ENCODE data around the gene REPS1.
"Not testable (repeated sequence)": the region's sequence is repeated elsewhere in the genome, so short reads cannot be mapped to it uniquely, and the experiment has no call there.

REPS1 gene

DNA sequence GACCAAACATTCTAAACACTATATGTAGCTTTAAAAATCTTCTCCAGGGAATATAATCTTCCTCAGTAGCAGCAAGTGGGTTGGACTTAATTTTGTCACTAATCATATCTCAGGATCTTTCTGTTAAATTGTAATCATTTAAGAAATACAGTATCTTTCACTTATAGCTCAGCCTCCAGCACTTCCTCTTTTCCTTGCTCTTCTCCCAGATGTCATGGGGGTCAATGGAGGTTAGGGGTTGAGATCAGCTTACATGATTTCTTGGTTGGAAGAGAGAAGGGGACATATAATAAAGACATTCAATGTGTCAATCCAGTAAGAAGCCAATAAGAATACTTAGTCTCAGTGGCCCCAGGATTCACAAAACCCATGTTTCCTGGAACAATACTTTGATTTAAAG, 15.7 kb upstream of the REPS1 start:
- no peak for DNase-seq

GRCh38 chr6:138999949-139000725, 12.1 kb upstream of the REPS1 start:
- DNase-seq, result no peak

- no peak for DNase-seq
Observed at GRCh38 chr6:138997136-138997535, 9.1 kb upstream of the REPS1 start.

DNA sequence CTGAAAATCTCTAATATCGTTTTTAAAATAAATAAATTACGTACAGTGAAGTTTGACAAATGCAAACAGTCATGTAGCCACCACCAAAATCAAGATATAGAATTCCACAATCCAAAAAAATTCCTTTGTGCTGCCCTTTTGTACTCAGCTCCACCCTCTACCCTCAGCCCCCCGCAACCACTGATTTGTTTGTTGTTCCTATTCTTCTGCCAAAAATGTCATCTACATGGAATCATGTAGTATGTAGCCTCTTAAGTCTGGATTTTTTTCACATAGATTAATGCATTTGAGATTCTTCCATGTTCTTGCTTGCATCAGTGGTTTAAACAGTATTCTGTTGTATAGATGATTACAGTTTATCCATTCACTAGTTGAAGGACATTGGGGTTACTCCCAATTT, 8.5 kb upstream of the REPS1 start:
- no peak for DNase-seq

GRCh38 chr6:138993410-138993809, 5.4 kb upstream of the REPS1 start:
- DNase-seq, result not testable (repeated sequence)

- not testable (repeated sequence) for DNase-seq
Observed at GRCh38 chr6:138992965-138993364, 4.9 kb upstream of the REPS1 start.

GRCh38 chr6:138991206-138991605, 3.2 kb upstream of the REPS1 start:
- DNase-seq, result no peak

DNA sequence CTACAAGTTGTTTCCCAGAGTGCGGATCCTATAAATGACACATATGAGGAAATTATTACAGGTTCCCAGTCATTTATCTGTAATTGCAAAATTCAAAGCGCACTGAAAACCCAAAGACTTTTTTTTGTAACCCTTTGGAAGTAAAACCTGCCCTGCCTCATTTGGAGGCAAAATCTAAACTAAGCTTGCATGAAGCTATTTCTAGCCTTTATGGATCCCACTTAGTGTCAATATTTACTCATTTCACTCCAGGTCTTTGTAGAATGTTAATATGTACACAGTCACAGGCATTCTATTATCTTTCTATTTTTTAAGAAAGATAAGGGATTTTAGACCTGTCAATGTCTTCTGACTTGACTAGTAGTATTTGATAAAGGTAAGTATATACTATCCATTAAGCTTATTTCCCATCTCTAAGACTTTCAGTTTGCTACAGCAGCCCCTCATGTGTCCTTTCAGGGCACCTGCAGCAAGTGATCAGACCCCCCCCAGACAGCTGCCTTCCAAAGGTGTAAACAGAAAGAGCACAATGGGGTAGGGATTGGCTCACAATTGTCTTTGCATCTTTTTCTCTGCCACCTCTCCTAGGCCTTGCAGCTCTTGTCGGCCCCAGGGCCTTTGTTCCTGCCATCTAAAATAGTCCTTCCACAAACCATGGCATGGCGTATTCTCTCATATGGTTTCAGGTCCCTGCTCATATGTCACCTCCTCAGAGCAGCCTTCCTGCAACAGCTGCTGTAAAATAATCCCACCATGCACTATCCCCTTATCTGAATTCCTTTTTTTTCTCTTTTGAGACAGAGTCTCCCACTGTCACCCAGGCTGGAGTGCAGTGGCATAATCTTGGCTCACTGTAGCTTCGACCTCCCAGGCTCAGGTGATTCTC, 1.3 kb upstream of the REPS1 start:
- no peak for DNase-seq

GRCh38 chr6:138988469-138988834, 399 bp upstream of the REPS1 start:
- no peak for DNase-seq

GRCh38 chr6:138987080-138987642, 892 bp downstream of the REPS1 start:
- DNase-seq, result no peak

DNA sequence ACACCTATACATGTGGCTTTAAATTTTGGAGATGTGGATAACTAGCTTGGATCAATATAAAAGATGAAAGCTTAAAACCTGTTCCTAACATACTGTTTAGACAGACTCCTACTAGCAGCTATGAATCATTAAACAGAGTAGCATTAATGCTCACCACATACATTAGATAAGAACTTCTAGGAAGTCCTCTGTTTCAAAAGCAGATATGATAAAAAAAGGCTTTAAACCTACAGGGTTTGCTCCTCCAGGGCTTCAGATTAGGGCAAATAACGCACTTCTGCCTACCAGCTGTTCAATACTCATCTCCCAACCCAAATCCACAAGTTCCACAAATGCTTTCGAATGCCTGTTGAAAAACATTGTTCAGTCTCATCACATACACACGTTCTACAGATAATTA, 1.5 kb downstream of the REPS1 start:
- DNase-seq, result no peak

DNA sequence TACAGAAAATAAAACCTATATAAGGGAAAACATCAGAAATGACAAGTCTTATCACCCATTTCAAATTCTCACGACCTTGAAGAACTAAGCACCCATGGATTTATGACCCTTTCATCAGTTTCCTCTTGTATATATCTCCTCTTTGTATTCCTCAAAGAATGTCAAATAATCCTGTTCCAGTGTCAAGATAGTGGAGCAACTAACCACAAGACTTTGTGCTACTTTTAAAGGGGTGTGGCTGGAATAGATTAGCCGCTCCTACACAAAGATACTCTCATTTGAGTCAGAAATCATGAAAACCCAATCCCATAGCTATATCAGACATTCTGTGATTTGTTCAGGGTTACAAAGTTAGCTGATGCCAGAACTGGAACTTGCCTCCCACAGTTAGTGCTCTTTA, 6.6 kb downstream of the REPS1 start:
- DNase-seq, result no peak

GRCh38 chr6:138979813-138980668, 8.0 kb downstream of the REPS1 start:
- no peak for DNase-seq

DNA sequence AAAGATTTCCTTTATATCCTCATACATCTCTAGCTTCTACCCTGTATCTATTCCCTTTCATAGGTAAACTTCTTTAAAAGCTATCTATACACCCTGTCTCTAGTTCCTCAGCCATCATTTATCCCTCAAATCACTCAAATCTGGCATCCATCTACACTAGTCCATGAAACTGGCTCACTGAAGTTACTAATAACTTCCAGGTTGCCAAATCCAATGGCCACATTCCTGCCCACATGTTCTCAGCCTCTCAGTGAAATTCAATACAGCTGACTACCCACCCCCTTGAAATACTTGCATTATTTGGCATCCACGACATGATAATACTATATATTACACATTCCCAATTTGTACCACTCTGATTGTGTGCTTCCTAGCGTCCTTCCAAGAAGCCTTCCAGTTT, 8.7 kb downstream of the REPS1 start:
- no peak for DNase-seq

DNA sequence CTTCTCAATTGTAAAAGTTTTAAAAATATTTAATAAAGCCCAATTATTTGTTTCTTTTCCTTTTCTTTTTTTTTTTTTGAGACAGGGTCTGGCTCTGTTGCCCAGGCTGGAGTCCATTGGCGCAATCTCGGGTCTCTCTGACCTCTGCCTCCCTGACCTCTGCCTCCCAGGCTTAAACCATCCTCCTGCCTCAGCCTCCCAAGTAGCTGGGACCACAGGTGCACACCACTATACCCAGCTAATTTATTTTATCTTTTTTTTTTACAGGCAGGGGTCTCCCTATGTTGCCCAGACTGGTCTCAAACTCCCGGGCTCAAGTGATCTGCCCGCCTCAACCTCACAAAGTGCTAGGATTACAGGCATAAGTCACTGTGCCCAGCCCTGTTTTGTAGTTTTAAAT, 9.8 kb downstream of the REPS1 start:
- DNase-seq, result no peak

DNA sequence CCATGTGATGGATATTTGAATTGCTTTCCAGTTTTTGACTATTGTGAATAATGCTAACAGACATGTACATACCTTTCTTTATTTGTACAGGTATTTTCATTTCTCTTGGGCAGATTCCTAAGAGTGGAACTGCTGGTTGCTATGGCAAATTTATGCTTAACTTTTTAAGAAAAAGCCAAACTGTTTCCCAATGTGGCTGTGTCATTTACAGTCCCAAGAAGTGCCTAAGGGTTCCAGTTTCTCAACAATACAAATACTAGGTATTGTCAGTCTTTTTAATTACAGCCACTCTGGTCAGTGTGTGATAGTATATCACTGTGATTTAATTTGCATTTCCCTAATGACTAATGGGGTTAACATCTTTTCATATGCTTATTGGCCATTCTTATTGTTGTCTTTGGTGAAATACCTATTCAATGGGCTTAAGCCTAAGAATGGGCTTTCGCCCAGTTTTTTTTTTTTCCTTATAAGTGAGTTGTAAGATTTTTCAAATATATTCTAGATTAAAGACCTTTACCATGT, 10.3 kb downstream of the REPS1 start:
- DNase-seq, result no peak

- no peak for DNase-seq
Observed at GRCh38 chr6:138977242-138977641, 10.8 kb downstream of the REPS1 start.

DNA sequence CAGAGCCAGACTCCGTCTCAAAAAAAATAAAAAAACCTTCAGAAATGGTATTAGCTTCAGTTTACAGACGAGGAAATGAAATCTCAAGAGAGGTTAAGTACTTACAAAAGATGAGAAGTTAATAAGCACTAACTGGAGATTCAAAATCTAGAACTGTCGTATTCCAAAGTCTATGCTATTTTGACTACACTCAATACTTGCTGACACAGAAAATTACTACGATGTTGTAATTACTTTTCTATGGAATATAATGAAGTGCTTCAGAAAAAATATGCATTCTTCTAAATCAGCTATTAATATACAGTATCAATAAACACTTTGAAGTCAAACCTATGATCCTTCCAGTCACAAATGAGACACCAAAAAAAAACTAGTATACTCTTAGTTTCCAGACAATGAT, 12.2 kb downstream of the REPS1 start:
- no peak for DNase-seq

DNA sequence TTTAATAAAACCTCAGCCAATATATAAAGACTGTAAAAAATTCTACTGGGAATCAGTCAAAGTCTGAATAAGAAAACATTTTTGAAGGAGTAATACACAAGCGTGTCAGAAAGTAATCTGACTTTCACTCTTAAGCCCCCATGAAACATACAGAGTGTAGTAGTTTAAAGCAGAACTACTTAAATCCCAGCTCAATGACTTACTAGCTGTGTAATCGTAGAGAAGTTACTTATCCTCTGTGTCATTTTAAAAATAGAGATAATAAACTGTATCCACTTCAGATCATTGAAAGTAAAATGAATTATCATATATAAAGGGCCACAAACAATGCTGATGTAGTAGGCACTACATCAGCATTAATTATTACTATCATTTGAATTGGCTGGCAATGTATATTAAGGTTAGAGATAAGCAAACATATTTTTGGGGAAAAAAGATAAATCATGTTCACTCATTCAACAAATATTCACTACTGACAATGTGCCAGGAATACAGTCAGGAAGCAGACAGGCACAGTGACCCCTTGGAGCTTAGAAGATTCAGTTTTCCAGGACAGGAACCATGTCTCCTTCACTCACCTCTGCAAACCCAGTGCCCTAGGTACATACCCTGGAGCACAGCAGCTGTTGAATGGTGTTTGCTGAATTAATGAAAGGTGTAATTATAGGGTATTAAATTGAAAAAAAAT, 14.4 kb downstream of the REPS1 start:
- no peak for DNase-seq

DNA sequence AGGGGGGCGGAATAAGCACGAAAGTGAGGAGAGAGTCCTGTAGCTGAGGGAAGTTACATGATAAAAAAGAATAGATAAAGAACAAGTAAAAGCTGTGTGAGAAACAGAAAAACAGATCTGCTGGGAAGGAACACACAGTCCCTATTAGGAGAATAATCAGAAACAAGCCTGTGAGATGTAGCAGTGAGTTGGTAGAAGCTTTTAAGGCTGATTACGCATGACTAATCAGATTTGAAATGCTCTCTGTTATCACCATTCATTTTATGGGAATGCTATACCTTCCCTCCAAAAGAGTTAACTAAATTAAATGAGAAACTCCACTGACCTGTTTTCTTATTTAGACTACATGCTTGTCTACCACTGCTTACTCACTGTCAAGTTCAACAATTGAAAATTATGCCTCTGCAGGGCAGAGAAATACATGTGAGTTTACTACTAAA, 15.8 kb downstream of the REPS1 start:
- no peak for DNase-seq

DNA sequence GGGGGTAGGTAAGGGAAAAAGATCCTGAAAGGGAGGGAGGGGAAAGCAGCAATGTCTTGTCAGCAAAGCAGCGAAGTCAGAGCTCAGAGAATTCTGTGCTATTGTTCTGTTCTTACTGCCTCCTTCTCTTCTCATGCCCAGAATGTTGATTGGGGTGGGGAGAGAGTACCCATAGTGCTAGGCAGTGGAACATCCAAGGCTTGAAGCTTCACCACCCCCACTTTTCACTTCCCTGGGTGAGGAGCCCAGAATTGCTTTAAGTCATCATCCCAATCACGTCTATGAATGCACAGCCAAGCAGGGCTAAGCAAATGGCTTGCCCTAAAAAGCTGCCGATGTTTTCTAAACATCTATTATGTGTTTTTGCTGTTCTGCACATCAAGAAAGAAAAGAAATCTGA, 16.5 kb downstream of the REPS1 start:
- DNase-seq, result no peak

DNA sequence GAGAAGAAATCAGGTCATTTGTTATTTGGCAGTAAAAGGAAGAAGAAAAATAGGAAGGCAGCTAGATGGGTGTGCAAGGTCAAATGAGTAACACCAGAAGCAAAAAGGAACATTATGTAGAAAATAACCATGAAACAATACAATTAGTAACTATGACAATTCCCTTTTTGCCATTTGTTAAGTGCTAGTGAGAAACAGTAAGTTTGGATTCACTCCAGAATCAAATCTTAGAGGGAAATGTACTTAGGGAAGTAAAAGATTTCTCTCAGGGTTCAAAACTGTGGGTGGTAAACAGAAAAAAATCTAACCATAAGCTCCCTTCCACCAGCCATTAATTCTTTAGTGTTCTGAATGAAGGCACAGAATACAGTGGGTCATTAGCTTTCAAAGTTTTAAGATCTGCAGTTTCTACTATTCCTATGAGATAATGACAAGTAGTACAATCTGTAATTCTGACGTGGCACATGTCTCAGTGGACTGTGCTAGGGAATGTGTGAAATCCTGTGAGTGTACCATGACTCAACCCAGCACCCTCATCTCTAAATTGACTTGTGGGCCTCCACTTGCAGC, 17.1 kb downstream of the REPS1 start:
- DNase-seq, result no peak
